ENCODE measurements around the gene ZNHIT1.

- TF ChIP-seq, protein P1, sequence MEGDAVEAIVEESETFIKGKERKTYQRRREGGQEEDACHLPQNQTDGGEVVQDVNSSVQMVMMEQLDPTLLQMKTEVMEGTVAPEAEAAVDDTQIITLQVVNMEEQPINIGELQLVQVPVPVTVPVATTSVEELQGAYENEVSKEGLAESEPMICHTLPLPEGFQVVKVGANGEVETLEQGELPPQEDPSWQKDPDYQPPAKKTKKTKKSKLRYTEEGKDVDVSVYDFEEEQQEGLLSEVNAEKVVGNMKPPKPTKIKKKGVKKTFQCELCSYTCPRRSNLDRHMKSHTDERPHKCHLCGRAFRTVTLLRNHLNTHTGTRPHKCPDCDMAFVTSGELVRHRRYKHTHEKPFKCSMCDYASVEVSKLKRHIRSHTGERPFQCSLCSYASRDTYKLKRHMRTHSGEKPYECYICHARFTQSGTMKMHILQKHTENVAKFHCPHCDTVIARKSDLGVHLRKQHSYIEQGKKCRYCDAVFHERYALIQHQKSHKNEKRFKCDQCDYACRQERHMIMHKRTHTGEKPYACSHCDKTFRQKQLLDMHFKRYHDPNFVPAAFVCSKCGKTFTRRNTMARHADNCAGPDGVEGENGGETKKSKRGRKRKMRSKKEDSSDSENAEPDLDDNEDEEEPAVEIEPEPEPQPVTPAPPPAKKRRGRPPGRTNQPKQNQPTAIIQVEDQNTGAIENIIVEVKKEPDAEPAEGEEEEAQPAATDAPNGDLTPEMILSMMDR (IDR thresholded peaks at IDR 0.05; ENCODE audit: insufficient read depth, low read depth, low read length): no peak
- TF ChIP-seq EZH2 (IDR thresholded peaks at IDR 0.05; ENCODE audit: insufficient read depth, low read length): no peak
These were observed 40.3 kb upstream of the ZNHIT1 start for GRCh38 chr7:101177644-101178043.
